Iris pigment epithelial cell (primary cell): ENCODE measurements around the gene RNGTT.
"Not testable (repeated sequence)": the region's sequence is repeated elsewhere in the genome, so short reads cannot be mapped to it uniquely, and the experiment has no call there.

Source experiments
- DNase-seq: peaks from one replicate; pipeline ENCODE4 v3.0.0-alpha.2; 2011; ENCODE audit warnings: low read depth

RNGTT gene

GRCh38 chr6:88807622-88808021 is 155.8 kb downstream of the RNGTT start:
- no peak for DNase-seq

GRCh38 chr6:88806728-88807127 is 156.7 kb downstream of the RNGTT start:
- DNase-seq = no peak

GRCh38 chr6:88804701-88805100 is 158.7 kb downstream of the RNGTT start:
- peak; percentile 62 for DNase-seq

GRCh38 chr6:88785478-88785877 is 177.9 kb downstream of the RNGTT start:
- no peak for DNase-seq

GRCh38 chr6:88780714-88781389 is 182.6 kb downstream of the RNGTT start:
- DNase-seq = peak; percentile 67

GRCh38 chr6:88775866-88776571 is 187.4 kb downstream of the RNGTT start:
- DNase-seq = no peak

- DNase-seq = not testable (repeated sequence)
These were observed 195.3 kb downstream of the RNGTT start for GRCh38 chr6:88768114-88768513.

GRCh38 chr6:88764081-88764480 is 199.3 kb downstream of the RNGTT start:
- no peak for DNase-seq

- peak; percentile 31 for DNase-seq
These were observed 200.3 kb downstream of the RNGTT start for GRCh38 chr6:88763160-88763559.

GRCh38 chr6:88761237-88762031 is 202.0 kb downstream of the RNGTT start:
- no peak for DNase-seq

- peak; percentile 9 for DNase-seq
These were observed 203.3 kb downstream of the RNGTT start for GRCh38 chr6:88760091-88760490.

- DNase-seq = no peak
These were observed 212.5 kb downstream of the RNGTT start for GRCh38 chr6:88750936-88751335.

GRCh38 chr6:88749849-88750248 is 213.6 kb downstream of the RNGTT start:
- peak; percentile 24 for DNase-seq

- DNase-seq = peak; percentile 52
These were observed 215.3 kb downstream of the RNGTT start for GRCh38 chr6:88748141-88748540.

- no peak for DNase-seq
These were observed 221.5 kb downstream of the RNGTT start for GRCh38 chr6:88741939-88742338.

GRCh38 chr6:88741071-88741470 is 222.3 kb downstream of the RNGTT start:
- no peak for DNase-seq

- DNase-seq = no peak
These were observed 228.9 kb downstream of the RNGTT start for GRCh38 chr6:88734544-88734943.

- DNase-seq = peak; percentile 72
These were observed 232.8 kb downstream of the RNGTT start for GRCh38 chr6:88730611-88731011.

- no peak for DNase-seq
These were observed 234.7 kb downstream of the RNGTT start for GRCh38 chr6:88728756-88729155.

GRCh38 chr6:88726409-88726808 is 237.0 kb downstream of the RNGTT start:
- not testable (repeated sequence) for DNase-seq

- DNase-seq = peak; percentile 77
These were observed 238.1 kb downstream of the RNGTT start for GRCh38 chr6:88725111-88725975.

GRCh38 chr6:88722686-88723085 is 240.7 kb downstream of the RNGTT start:
- peak; percentile 71 for DNase-seq
